ENCODE results near the gene STRN.
"Not testable (repeated sequence)": the region's sequence is repeated elsewhere in the genome, so short reads cannot be mapped to it uniquely, and the experiment has no call there.

The STRN gene

DNA sequence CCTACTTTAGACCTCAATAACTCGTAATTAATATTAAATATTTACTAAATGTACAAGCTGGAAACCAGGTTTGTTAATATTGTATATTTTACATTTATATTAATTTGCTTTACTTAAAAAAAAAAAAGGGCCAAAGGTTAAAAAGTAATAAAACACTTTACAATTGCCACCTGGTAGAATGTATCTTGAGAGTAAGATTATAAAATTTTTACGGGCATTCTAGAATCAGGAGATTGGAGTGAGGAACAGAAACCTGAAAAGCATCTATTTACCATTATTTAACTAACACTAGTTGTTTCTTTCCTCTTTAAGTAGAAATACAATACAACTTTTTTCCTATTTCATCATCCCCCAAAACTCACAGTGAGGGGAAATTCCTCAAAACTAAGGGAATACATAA lies 15.6 kb upstream of the STRN start:
- no peaks in the 10 kb centered on the region for H3K4me1 ChIP-seq (ENCODE audit: control insufficient read depth, insufficient read depth, low read length)
- H3K4me3 ChIP-seq (ENCODE audit: low read length in 2 of 2): no peak overlapping the region
- H3K36me3 ChIP-seq (ENCODE audit: control insufficient read depth in 2 of 2, insufficient read depth in 2 of 2, low read length in 2 of 2): peaks cover 3 to 8% of the 10 kb centered on the region in 2 donors
- no peaks in the 10 kb centered on the region for H3K27me3 ChIP-seq (ENCODE audit: control insufficient read depth in 1 of 2, insufficient read depth in 2 of 2, low read length in 2 of 2)
- no peak overlapping the region for H3K9ac ChIP-seq (ENCODE audit: low read length in 2 of 2)
- no peak overlapping the region for H3K27ac ChIP-seq (ENCODE audit: low read length)
- H3K9me3 ChIP-seq (ENCODE audit: control insufficient read depth in 2 of 2, low read length in 2 of 2): no peaks in the 10 kb centered on the region

DNA sequence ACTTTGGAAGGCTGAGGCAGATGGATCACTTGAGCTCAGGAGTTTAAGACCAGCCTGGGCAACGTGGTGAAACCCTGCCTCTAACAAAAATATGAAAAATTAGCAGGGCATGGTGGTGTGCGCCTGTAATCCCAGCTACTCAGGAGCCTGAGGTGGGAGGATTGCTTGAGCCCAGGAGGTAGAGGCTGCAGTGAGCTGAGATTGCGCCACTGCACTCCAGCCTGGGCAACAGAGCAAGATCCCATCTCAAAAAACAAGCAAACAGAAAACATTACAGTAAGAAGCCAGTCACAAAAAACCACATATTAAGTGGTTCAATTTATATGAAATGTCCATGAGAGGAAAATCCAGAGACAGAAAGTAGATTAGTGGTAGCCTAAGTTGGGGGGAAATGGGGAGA lies 12.7 kb upstream of the STRN start:
- not testable (repeated sequence) for H3K9me3 ChIP-seq (ENCODE audit: control insufficient read depth in 2 of 2, low read length in 2 of 2); H3K4me1 ChIP-seq (ENCODE audit: control insufficient read depth, insufficient read depth, low read length); H3K27ac ChIP-seq (ENCODE audit: low read length); H3K9ac ChIP-seq (ENCODE audit: low read length in 2 of 2); H3K36me3 ChIP-seq (ENCODE audit: control insufficient read depth in 2 of 2, insufficient read depth in 2 of 2, low read length in 2 of 2); H3K4me3 ChIP-seq (ENCODE audit: low read length in 2 of 2); H3K27me3 ChIP-seq (ENCODE audit: control insufficient read depth in 1 of 2, insufficient read depth in 2 of 2, low read length in 2 of 2)

DNA sequence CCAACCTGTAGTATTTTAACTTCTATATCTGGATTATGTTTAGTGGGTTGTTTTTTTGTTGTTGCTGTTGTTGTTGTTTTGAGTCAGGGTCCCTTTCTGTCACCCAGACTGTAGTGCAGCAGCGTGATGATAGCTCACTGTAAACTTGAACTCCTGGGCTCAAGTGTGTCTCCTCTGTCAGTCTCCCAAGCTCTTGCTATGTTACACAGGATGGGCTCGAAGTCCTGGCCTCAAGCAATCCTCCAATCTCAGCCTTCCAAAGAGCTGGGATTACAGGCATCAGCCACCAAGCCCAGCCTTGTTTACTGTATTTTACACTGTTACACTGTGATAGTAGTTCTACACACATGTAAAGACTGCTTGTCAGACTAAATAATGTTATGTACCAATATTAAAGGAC lies 9.7 kb upstream of the STRN start:
- H3K4me3 ChIP-seq (ENCODE audit: low read length in 2 of 2): no peak overlapping the region

DNA sequence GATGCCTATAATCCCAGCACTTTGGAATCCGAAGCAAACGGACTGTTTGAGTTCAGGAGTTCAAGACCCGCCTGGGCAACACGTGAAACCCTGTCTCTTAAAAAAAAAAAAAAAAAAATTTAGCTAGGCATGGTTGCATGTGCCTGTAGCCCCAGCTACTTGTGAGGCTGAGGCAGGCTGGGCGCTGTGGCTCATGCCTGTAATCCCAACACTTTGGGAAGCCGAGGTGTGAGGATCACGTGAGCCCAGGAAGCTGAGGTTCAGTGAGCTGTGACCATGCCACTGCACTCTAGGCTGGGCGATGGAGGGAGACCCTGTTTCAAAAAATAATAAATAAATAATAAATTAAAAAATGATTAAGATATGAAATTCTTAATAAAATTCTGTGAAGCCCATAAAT lies 9.0 kb upstream of the STRN start:
- no peaks in the 10 kb centered on the region for H3K27me3 ChIP-seq (ENCODE audit: control insufficient read depth in 1 of 2, insufficient read depth in 2 of 2, low read length in 2 of 2)
- H3K27ac ChIP-seq (ENCODE audit: low read length): no peak overlapping the region
- no peak overlapping the region for H3K4me3 ChIP-seq (ENCODE audit: low read length in 2 of 2)
- no peaks in the 10 kb centered on the region for H3K4me1 ChIP-seq (ENCODE audit: control insufficient read depth, insufficient read depth, low read length)
- H3K9ac ChIP-seq (ENCODE audit: low read length in 2 of 2): no peak overlapping the region
- H3K36me3 ChIP-seq (ENCODE audit: control insufficient read depth in 2 of 2, insufficient read depth in 2 of 2, low read length in 2 of 2): peaks cover 3 to 8% of the 10 kb centered on the region in 2 donors
- H3K9me3 ChIP-seq (ENCODE audit: control insufficient read depth in 2 of 2, low read length in 2 of 2): no peaks in the 10 kb centered on the region

More for the DNA sequence above, 9.7 kb upstream of the STRN start:
- Histone ChIP-seq H3K27me3 (ENCODE audit: control insufficient read depth in 1 of 2, insufficient read depth in 2 of 2, low read length in 2 of 2) (no peaks in the 10 kb centered on the region), H3K36me3 (ENCODE audit: control insufficient read depth in 2 of 2, insufficient read depth in 2 of 2, low read length in 2 of 2) (peaks cover 3 to 8% of the 10 kb centered on the region in 2 donors), H3K9me3 (ENCODE audit: control insufficient read depth in 2 of 2, low read length in 2 of 2) (no peaks in the 10 kb centered on the region), H3K4me1 (ENCODE audit: control insufficient read depth, insufficient read depth, low read length) (no peaks in the 10 kb centered on the region), H3K9ac (ENCODE audit: low read length in 2 of 2) (no peak overlapping the region), H3K27ac (ENCODE audit: low read length) (no peak overlapping the region)

DNA sequence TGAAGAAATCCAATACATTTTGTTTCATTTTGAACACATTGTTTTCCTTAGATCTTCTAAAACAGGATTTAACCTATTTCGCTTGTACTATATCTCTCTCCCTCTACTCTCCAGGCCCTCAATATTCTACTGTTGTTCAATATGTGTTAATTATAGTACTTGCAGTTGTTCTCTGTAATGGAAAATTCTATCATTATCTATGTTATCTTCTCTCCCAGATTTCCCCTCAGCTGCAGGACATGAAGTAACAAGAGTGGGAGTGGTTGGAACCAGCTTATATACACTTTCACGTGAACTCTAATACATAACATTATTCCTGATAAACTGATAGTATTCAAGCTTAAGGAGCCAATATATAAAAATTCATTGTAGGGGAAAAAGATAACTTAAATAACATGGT lies 7.0 kb upstream of the STRN start:
- no peak overlapping the region for H3K9ac ChIP-seq (ENCODE audit: low read length in 2 of 2)
- H3K4me1 ChIP-seq (ENCODE audit: control insufficient read depth, insufficient read depth, low read length): no peaks in the 10 kb centered on the region
- H3K27ac ChIP-seq (ENCODE audit: low read length): no peak overlapping the region
- H3K9me3 ChIP-seq (ENCODE audit: control insufficient read depth in 2 of 2, low read length in 2 of 2): no peaks in the 10 kb centered on the region
- no peaks in the 10 kb centered on the region for H3K27me3 ChIP-seq (ENCODE audit: control insufficient read depth in 1 of 2, insufficient read depth in 2 of 2, low read length in 2 of 2)
- no peak overlapping the region for H3K4me3 ChIP-seq (ENCODE audit: low read length in 2 of 2)
- H3K36me3 ChIP-seq (ENCODE audit: control insufficient read depth in 2 of 2, insufficient read depth in 2 of 2, low read length in 2 of 2): no peaks in the 10 kb centered on the region

DNA sequence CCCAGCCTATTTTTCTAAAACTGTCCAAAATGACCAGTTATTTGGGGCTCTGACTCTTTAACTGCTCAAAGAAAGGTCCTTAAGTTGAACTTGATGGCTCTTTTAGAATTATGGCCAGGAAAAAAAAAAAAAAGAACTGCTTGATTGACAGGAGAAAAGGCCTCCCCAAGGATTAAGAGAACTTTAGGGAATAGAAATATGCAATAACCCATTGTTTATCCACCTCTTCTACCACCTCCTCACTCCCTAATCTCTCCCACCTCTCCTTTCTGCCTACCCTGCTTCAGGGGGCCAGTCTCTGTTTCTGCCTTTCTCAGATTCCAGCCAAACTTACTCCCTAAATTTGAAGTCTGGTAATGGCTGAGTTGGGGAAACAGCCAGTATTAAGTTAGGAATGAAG lies 5.7 kb upstream of the STRN start:
- no peak overlapping the region for H3K4me3 ChIP-seq (ENCODE audit: low read length in 2 of 2)
- H3K36me3 ChIP-seq (ENCODE audit: control insufficient read depth in 2 of 2, insufficient read depth in 2 of 2, low read length in 2 of 2): no peaks in the 10 kb centered on the region
- H3K27me3 ChIP-seq (ENCODE audit: control insufficient read depth in 1 of 2, insufficient read depth in 2 of 2, low read length in 2 of 2): no peaks in the 10 kb centered on the region
- no peak overlapping the region for H3K9ac ChIP-seq (ENCODE audit: low read length in 2 of 2)
- H3K27ac ChIP-seq (ENCODE audit: low read length): no peak overlapping the region
- H3K4me1 ChIP-seq (ENCODE audit: control insufficient read depth, insufficient read depth, low read length): no peaks in the 10 kb centered on the region
- H3K9me3 ChIP-seq (ENCODE audit: control insufficient read depth in 2 of 2, low read length in 2 of 2): no peaks in the 10 kb centered on the region

DNA sequence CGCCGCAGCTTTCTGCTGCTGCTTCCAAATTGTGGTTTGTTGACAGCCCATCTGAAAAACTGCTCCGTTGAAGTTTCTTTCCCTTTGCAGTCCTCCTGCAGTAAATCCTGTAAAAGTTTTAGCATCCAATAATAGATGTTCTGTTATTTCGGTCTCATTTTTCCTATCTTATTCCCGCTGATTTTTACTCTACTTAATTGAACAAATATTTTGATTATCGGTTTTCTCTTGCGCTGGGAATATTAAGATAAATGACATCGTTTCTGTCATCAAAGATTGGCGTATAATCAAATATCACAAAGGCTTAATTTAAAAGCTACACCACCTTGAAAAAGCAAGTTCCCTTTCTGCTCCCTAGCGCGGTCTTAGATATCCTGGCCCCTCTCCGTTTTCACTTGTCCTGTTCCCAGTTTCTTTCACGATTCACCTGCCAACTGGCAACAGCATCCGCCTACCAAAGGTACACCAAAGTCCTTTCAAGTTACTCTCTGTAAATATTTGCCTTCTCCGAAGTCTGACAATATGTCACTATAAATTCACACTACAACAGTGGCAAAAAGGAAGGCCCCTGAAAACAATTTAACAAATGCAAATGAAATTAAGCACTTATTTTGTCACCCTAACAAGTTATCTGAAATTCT lies 1.0 kb upstream of the STRN start:
- Histone ChIP-seq H3K9ac (ENCODE audit: low read length in 2 of 2) (peak overlapping the region; percentile 75 to 87), H3K4me1 (ENCODE audit: control insufficient read depth, insufficient read depth, low read length) (peaks cover 6% of the 10 kb centered on the region), H3K27ac (ENCODE audit: low read length) (peak overlapping the region; percentile 49)

DNA sequence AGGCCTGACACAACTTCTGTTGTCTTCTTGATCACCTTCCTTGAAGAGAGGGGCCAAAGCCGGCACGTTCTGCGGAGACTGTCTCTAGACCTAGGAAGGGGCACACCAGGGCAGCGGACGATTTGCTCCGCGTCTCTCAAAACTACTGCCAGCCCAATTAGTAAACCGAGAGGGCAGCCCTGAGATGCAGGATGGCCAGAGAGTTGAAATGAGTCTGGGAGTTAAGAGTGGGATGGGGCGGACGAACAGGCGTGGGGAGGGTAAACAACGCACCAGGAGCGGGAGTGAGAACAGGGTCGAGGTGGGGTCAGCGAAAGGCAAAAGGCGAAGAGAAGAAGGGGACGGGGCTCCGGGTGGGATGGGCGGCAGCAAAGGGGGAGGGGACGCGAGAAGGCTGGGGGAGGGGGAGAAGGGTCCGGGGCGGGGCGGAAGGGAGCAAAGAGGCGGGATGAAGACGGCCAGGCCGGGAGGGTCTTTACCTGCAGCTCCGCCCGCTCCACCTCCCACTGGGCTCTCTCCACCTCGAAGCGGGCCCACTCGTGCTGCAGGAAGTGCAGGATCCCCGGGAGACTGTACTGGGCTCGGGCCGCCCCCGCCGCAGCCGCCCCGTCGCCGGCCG lies 476 bp downstream of the STRN start:
- Histone ChIP-seq H3K4me1 (ENCODE audit: control insufficient read depth, insufficient read depth, low read length) (peaks cover 6% of the 10 kb centered on the region), H3K27me3 (ENCODE audit: control insufficient read depth in 1 of 2, insufficient read depth in 2 of 2, low read length in 2 of 2) (no peaks in the 10 kb centered on the region), H3K4me3 (ENCODE audit: low read length in 2 of 2) (peak overlapping the region; percentile 86 to 97), H3K27ac (ENCODE audit: low read length) (peak overlapping the region; percentile 11), H3K9me3 (ENCODE audit: control insufficient read depth in 2 of 2, low read length in 2 of 2) (no peaks in the 10 kb centered on the region), H3K9ac (ENCODE audit: low read length in 2 of 2) (peak overlapping the region; percentile 71 to 76), H3K36me3 (ENCODE audit: control insufficient read depth in 2 of 2, insufficient read depth in 2 of 2, low read length in 2 of 2) (no peaks in the 10 kb centered on the region)

More for the DNA sequence above, 1.0 kb upstream of the STRN start:
- no peaks in the 10 kb centered on the region for H3K36me3 ChIP-seq (ENCODE audit: control insufficient read depth in 2 of 2, insufficient read depth in 2 of 2, low read length in 2 of 2)
- no peaks in the 10 kb centered on the region for H3K9me3 ChIP-seq (ENCODE audit: control insufficient read depth in 2 of 2, low read length in 2 of 2)
- H3K4me3 ChIP-seq (ENCODE audit: low read length in 2 of 2): peak overlapping the region; percentile 92 to 93
- H3K27me3 ChIP-seq (ENCODE audit: control insufficient read depth in 1 of 2, insufficient read depth in 2 of 2, low read length in 2 of 2): no peaks in the 10 kb centered on the region

DNA sequence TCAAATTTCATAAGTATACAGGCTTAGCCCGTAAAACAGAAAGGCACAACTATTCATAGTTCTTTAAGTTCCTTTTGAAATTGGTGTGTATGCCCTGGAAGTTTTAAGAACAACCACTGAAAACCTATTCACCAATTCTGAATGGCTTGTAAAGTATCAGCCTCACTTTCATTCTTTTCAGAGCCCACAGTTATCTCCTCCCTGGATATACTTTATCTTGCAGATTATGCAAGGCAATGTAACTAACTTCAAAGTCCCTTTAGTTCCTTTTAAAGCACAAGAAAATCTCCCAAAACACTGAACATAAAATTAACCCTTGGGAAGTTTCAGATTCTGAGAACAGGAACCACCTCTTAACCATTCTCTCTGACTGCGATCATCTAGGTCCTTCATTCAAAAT lies 1.1 kb downstream of the STRN start:
- no peaks in the 10 kb centered on the region for H3K9me3 ChIP-seq (ENCODE audit: control insufficient read depth in 2 of 2, low read length in 2 of 2)
- peak overlapping the region; percentile 86 to 97 for H3K4me3 ChIP-seq (ENCODE audit: low read length in 2 of 2)
- peak overlapping the region; percentile 71 to 76 for H3K9ac ChIP-seq (ENCODE audit: low read length in 2 of 2)
- H3K4me1 ChIP-seq (ENCODE audit: control insufficient read depth, insufficient read depth, low read length): peaks cover 6% of the 10 kb centered on the region
- no peaks in the 10 kb centered on the region for H3K27me3 ChIP-seq (ENCODE audit: control insufficient read depth in 1 of 2, insufficient read depth in 2 of 2, low read length in 2 of 2)
- H3K36me3 ChIP-seq (ENCODE audit: control insufficient read depth in 2 of 2, insufficient read depth in 2 of 2, low read length in 2 of 2): no peaks in the 10 kb centered on the region
- no peak overlapping the region for H3K27ac ChIP-seq (ENCODE audit: low read length)

DNA sequence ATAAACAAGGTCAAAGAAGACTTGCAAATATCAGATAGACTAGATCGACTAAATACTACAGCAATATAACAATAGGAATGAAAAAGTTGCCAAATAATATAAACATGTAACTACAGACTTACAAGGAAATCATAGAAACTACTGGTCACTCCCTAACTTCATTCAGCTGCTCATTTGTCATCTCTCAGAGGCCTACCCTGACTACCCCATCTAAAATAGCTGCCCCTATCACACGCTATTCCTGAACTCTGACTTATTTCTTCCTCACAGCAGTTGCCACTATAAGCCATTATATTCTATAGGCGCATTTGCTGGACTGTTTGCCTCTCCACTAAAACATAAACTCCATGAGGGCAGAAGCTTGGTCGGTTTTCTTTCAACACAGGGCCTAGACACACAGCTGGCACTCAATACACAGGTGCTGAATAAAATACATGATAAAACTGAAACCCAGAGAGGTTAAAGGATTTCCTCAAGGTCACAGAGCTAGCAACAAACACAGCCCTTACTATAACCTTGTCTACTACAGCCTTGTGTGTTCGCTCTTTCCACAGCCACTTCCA lies 1.8 kb downstream of the STRN start:
- peaks cover 6% of the 10 kb centered on the region for H3K4me1 ChIP-seq (ENCODE audit: control insufficient read depth, insufficient read depth, low read length)
- no peaks in the 10 kb centered on the region for H3K9me3 ChIP-seq (ENCODE audit: control insufficient read depth in 2 of 2, low read length in 2 of 2)
- no peak overlapping the region for H3K27ac ChIP-seq (ENCODE audit: low read length)
- H3K4me3 ChIP-seq (ENCODE audit: low read length in 2 of 2): peak overlapping the region; percentile 31 to 97
- H3K9ac ChIP-seq (ENCODE audit: low read length in 2 of 2): no peak overlapping the region
- H3K27me3 ChIP-seq (ENCODE audit: control insufficient read depth in 1 of 2, insufficient read depth in 2 of 2, low read length in 2 of 2): no peaks in the 10 kb centered on the region
- H3K36me3 ChIP-seq (ENCODE audit: control insufficient read depth in 2 of 2, insufficient read depth in 2 of 2, low read length in 2 of 2): no peaks in the 10 kb centered on the region

DNA sequence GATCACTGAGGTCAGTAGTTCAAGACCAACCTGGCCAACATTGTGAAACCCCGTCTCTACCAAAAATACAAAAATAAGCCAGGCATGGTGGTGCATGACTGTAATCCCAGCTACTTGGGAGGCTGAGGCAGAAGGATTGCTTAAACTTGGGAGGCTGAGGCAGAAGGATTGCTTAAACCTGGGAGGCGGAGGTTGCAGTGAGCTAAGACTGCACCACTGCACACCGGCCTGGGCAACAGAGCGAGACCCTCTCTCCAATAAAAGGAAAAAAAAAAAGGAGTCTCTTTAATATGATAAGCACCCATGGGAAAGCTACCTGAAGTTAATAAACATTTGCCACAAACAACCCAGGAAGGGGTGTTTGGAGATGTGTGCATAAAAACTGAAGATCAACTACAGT lies 2.6 kb downstream of the STRN start:
- H3K27me3 ChIP-seq (ENCODE audit: control insufficient read depth in 1 of 2, insufficient read depth in 2 of 2, low read length in 2 of 2): no peaks in the 10 kb centered on the region
- no peaks in the 10 kb centered on the region for H3K36me3 ChIP-seq (ENCODE audit: control insufficient read depth in 2 of 2, insufficient read depth in 2 of 2, low read length in 2 of 2)
- H3K9ac ChIP-seq (ENCODE audit: low read length in 2 of 2): no peak overlapping the region

More for the DNA sequence above, 2.6 kb downstream of the STRN start:
- Histone ChIP-seq H3K9me3 (ENCODE audit: control insufficient read depth in 2 of 2, low read length in 2 of 2) (no peaks in the 10 kb centered on the region), H3K4me3 (ENCODE audit: low read length in 2 of 2) (no peak overlapping the region), H3K27ac (ENCODE audit: low read length) (no peak overlapping the region), H3K4me1 (ENCODE audit: control insufficient read depth, insufficient read depth, low read length) (peaks cover 6% of the 10 kb centered on the region)
